HG02884 (cell line): Measurements from ENCODE around the gene ALDH7A1.
A peak's percentile ranks its signal among the peaks of the same experiment; 100 is the strongest.
"Not testable (repeated sequence)": the region's sequence is repeated elsewhere in the genome, so short reads cannot be mapped to it uniquely, and the experiment has no call there.

Experiments used
- ATAC-seq: cut with Tn5 transposase; IDR thresholded peaks from one replicate; pipeline ENCODE4 v1.9.1; 2021; ENCODE audit warnings: mild to moderate bottlenecking, moderate library complexity; ENCODE audit not compliant: unreplicated experiment

The ALDH7A1 gene

DNA sequence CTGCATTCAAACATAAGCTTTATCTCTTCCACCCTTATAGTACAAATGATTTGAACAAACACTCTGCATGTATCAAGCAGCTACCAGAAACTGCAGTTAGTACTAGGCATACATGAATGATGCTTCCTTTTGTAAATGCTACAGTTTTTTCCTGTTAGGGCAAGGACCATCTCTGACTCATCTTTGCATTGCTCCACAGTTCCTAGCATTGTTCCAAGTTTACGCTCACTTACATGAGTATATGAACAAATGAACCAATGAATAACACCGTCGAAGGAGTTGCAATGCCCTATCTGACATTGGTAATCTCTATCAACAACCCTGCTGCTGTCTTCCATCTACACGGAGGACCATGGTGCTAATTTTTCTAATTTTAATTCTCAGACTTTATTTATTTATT, 2.1 kb upstream of the ALDH7A1 start:
- no peak for ATAC-seq

DNA sequence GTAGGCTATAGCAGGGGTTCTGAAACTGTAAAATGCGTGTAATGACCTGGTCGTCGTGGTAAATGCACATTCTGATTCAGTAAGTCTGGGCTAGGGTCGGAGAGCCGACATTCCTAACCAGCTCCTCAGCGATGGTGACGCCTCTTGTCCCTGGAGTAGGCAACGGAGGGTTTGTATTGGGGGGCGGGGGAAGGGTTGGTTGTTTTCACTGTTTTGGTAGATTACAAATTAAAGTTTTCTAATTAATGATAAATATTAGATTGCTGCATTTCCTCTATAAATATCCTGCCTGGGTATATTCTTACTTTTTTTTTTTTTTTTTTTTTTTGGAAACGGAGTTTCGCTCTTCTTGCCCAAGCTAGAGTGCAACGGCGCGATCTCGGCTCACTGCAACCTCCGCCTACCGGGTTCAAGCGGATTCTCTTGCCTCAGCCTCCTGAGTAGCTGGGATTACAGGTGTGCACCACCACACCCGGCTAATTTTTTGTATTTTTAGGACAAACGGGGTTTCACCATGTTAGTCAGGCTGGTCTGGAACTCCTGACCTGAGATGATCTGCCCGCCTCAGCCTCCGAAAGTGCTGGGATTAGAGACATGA, 566 bp upstream of the ALDH7A1 start:
- ATAC-seq: peak; percentile 28

DNA sequence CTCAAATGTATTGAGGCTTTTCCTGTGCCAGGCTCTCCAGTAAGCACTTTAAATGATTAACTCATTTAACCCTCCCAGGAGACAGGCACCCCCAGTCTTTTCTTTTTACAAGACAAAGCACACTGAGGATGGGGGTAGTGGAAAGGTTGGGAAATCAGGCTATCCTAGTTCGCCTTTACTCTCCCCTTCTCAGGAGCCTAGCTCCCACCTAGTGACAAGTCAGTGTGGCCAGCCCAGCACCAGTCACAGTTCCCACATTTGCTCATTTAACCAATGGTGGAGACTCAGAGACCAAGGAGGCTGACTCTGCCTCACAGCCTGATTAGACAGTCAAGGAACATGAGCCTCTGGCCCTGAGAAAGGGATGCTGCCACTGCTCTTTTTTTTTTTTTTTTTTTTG, 3.5 kb downstream of the ALDH7A1 start:
- no peak for ATAC-seq

DNA sequence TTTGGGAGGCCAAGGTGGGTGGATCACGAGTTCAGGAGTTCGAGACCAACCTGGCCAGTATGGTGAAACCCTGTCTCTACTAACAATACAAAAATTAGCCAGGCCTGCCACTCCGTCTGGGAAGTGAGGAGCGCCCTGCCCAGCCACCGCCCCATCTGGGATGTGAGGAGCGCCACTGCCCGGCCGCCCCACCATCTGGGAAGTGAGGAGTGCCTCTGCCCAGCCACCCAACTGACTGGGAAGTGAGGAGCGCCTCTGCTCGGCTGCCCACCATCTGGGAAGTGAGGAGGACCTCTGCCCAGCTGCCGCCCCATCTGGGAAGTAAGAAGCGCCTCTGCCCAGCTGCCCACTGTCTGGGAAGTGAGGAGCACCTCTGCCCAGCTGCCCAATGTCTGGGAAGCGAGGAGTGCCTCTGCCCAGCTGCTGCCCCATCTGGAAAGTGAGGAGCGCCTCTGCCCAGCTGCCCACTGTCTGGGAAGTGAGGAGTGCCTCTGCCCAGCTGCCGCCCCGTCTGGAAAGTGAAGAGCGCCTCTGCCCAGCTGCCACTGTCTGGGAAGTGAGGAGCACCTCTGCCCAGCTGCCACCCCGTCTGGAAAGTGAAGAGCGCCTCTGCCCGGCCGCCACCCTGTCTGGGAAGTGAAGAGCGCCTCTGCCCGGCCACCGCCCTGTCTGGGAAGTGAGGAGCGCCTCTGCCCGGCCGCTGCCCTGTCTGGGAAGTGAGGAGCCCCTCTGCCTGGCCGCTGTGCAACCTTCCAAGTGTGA, 5.3 kb downstream of the ALDH7A1 start:
- no peak for ATAC-seq

DNA sequence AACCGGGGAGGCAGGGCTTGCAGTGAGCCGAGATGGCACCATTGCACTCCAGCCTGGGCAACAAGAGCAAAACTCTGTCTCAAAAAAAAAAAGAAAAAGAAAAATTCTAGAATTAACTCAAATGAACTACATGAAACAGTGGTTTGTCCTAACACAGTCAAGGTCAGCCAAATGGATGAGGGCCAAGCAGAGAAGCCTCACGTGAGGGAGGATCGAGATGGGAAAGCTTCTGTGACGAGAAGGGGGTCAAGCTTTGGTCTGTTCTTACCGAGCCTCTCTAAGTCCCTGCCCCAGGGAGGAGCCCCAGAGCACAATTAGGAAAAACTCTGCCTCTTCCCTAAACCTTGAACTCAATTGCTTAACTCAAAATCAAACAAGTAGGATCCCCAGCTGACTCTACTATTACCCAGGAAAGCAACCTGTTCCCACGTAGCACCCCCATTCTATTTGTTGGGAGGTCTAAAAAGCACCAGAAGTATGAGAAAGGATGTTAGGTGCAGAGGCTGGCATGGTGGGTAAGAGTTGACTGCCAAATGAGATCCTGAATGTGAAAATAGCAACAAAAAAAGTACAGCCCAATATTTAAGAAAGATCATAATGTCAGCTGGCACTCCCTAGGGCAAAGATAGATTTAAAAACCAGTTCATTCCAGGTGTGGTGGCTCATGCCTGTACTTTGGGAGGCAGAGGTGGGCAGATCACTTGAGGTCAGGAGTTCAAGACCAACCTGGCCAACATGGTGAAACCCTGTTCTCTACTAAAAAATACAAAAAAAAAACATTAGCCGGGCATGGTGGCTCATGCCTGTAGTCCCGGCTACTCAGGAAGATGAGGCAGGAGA, 7.2 kb downstream of the ALDH7A1 start:
- no peak for ATAC-seq

DNA sequence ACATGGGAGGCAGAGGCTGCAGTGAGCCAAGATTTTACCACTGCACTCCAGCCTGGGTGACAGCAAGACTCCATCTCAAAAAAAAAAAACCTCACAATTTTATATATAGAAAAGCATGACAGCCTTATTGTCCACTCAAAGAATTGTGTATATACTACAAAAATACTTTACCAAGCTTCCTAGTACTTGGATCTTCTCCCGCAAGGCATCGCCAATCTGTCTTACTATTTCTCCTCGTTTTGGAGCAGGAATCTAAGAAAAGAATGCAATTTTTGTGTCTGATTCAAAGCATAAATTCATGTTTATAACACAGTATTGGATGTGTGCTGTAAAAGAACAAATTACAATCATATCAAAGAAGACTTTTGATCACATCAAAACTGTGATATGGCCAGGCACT, 11.3 kb downstream of the ALDH7A1 start:
- ATAC-seq: no peak

DNA sequence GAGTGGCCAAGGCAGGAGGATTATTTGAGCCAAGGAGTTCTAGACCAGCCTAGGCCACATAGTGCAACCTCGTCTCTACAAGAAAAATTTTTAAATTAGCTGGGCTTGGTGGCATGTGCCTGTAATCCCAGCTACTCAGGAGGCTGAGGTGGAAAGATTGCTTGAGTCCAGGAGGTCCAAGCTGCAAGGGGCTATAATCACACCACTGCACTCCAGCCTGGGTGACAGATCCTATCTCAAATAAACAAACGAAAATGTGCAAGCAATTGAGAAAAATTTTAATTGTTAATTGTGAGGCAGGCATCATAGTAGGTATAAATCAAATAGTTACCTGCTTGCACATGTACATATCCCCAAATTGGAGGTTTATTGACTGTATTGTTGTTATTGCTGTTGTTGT, 15.3 kb downstream of the ALDH7A1 start:
- no peak for ATAC-seq

DNA sequence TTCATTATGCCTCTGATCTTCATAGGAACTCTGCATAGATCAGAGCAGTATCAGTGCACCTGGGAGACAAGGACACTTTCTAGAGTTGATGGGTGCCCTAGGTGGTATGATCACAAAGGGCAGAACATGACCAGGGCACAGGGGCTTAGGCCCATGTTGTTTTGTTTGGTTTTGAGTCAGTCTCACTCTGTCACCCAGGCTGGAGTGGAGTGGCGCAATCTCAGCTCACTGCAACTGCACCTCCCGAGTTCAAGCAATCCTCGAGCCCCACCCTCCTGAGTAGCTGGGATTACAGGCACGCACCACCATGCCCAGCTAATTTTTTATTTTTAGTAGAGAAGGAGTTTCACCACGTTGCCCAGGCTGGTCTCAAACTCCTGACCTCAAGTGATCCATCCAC, 17.6 kb downstream of the ALDH7A1 start:
- ATAC-seq: no peak

DNA sequence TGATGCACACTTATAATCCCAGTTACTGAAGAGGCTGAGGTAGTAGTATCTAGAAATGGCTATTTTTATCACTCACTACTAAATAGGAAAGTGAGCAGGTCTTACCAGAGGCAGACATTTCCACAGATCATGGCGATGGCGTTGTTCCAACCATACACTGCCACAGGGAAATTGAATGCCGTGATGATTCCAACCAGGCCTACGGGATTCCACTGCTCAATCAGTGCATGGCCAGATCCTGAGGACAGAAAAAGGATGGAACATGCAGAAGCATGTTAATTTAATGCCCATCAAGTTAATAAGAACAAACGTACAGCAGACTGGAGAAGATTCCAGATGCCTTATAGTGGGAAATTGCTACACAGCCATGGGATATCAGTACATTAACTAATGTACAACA, 18.0 kb downstream of the ALDH7A1 start:
- no peak for ATAC-seq

DNA sequence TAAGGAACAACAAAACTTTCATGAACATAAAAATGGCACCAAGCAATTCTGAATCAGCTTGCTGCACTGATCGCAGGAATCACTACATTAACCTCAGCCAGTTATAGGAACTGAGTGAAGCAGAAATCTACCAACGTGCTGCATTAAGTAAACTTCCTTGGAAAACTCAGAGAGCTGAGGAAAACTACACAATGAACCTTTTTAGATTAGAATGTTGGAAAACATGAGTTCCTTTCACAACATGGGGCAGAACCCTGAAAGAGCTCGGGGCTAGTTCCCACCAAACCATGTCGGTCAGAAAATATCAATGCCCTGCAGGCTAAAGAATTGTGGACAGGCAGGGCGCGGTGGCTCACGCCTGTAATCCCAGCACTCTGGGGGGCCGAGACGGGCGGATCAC, 19.4 kb downstream of the ALDH7A1 start:
- no peak for ATAC-seq

DNA sequence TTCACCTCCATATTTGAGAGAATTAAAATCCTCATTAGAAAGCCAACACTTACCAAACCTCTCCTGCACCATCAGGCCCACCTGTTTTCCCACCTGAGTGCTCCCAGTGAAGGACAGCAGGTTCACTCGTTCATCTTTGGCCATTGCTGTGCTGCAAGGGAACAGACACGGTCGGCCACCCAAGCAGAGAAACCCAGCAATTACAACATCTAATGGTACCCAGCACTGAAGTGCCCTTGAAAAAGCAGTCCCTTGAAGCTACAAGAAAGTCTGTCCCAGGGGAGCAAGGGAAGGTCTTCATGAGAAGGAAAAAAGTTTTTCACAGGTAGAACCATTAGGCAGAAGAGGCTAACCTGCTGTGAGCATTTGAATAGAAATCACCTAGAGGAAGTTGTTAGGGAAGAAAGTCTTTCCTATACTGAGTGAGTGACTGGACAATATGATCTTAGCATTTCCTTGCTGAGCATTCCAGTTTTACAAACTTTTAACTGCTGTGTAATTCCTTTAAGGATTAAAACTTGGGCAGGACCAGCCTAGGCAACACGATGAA, 26.7 kb downstream of the ALDH7A1 start:
- no peak for ATAC-seq

DNA sequence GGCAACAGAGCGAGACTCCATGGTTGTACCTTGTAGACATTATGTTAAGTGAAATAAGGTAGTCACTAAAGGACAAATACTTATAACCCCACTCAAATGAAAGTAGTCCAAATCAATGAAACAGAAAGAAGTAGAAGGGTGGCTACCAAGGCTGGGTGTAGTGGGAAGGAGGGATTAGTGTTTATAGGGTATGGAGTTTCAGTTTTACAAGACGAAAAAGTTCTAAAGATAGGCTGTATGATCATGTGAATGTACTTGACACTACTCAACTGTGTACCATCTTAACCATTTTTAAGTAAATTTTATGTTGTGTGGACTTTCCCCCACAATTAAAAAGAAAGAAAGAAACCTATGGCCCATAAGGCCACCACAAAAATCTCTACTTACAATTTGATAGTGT, 32.2 kb downstream of the ALDH7A1 start:
- ATAC-seq: peak; percentile 98

DNA sequence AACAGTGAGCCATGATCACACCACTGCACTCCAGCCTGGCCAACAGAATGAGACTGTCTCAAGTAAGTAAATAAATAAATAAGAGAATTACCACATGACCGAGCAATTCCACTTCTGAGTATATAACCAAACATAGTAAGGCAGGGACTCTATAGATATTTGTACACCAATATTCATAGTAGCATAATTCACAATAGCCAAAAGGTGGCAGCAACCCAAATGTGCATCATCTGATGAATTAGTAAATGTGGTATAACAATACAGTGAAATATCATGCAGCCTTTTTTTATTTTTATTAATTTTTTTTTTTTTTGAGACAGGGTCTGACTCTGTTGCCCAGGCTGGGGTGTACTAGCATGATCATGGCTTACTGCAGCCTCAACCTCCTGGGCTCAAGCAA, 33.1 kb downstream of the ALDH7A1 start:
- no peak for ATAC-seq

DNA sequence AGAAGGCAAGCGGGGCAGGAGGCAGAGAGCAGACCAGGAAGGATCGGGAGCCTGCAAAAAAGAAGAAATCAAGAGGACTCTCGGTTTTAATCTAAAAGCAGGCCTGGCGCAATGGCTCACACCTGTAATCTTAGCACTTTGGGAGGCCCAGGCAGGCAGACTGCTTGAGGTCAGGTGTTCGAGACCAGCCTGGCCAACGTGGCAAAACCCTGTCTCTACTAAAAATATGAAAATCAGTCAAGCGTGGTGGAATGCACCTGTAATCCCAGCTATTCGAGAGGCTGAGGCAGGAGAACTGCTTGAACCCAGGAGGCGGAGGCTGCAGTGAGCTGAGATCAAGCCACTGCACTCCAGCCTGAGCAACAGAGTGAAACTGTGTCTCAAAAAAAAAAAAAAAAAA, 39.9 kb downstream of the ALDH7A1 start:
- not testable (repeated sequence) for ATAC-seq

DNA sequence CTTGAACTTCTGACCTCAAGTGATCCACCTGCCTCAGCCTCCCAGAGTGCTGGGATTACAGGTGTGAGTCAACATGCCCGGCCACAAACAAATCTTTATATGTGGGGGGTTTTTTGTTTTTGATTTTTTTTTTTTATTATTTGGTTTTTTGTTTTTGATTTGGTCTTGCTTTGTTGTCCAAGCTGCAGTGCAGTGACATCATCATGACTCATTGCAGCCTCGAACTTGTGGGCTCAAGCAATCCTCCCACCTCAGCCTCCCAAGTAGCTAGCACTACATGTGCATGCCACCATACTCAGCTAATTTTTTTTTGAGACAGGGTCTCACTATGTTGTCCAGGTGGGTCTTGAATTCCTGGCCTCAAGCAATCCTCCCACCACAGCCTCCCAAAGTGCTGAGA, 42.4 kb downstream of the ALDH7A1 start:
- ATAC-seq: no peak

DNA sequence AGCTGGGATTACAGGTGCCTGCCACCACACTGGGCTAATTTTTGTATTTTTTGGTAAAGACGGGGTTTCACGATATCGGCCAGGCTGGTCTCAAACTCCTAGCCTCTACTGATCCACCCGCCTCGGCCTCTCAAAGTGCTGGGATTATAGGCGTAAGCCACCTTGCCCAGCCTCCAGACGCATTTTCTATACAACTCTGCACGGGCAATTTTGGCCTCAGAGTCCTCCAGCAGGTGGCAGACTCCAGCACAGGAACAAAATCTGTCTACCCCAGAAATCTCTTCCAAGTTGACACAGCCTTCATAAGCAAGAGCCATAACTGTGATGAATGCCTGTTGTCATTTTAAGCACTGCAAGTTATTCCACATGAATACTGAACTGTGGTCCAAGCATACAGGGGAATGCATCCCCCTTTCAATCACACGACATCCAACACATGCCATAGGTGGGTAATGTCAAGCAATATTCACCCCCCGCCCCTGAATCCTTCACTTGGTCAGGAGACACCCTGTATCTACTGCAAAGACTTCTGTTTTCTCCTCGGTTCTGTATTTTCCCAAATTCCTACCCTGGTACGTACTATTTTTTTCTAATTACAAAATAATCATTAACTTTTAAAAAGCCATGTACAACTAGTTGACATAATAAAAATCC, 50.8 kb downstream of the ALDH7A1 start:
- ATAC-seq: peak; percentile 66

DNA sequence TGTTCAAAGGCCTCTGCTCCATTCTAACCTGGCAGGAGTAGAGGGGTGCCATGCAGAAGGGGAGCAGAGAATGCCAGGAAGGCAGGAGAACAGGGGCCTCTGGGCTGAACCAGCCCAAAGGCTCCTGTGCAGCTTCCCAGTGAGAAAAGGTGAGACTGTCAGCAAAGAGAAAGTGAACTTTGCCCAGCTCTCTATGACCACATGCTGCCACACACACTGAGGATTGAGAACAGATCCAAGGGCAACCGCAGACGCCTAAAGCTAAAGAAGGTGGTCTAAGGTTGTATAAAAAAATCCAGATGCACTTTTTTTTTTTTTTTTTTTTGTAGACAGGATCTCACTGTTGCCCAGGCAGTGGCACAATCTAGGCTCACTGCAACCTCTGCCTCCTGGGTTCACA, 51.4 kb downstream of the ALDH7A1 start:
- ATAC-seq: no peak

DNA sequence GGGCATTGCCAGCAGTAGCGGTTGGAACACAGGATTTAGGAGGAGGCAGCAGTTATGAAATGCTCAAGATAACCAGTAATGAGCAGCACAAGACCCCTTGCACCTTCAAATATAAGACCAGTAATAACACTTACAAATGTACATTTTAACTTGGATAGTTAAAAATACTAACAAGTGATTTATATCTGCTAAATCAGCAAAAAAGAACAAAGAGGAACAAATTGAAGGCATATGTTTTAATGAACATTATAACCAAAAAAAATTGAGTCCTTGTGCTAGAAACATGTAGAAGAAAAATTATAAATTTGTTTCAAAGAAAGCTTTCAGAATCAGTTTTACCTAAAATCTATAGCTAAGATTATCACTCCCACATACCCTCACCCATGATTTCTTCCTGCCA, 52.0 kb downstream of the ALDH7A1 start:
- ATAC-seq: no peak

DNA sequence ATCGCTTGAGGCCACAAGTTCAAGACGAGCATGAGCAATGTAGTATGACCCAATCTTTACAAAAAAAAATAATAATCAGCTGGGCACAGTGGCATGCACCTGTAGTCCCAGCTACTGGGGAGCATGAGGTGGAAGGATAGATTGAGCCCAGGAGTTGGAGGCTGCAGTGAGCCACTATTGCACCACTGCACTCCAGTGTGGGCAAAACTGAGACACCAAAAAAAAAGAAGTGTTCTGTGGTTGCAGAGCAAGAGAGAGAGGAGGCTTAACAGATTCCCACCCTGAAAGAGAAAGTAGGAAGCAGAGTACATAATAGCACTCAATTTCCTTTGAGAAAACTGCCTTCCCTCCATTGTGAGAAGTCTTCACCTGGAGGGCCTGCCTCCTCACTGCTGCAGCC, 52.6 kb downstream of the ALDH7A1 start:
- no peak for ATAC-seq

DNA sequence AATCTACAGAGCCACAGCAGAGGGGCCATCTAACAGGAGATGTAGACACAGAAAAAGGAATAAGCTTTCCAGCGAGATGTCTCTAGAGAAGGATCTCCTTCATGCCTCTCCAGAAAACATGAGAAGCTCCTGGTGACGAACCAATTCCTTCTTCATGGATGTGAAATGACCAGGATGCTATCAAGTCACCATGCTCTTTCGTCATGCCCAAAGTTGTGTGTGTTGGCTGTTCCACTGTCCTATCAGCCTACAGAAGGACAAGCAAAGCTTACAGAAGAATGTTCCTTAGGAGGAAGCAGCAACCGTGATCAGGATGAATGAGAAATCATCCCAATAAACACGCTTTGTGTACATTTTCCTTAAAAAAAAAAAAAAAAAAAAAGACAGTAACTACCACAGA, 54.4 kb downstream of the ALDH7A1 start:
- ATAC-seq: no peak

DNA sequence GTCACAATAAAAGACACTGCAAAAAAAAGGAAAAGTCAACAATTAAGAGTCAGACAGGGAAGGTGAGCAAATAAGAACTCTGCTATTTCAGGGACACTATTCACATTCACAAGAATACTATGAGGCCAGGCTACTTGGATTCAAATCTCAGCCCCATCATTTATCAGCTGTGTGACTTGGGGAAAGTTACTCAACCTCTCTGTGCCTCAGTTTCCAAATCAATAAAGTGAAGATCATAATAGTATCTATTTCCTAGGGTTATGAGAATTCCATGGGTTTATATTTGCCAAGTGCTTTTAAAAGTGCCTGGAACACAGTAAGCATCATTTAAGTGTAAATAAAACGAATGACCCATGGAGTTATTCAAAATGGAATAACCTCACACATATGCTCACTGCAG, 56.4 kb downstream of the ALDH7A1 start:
- ATAC-seq: no peak
